Activated T-cell treated with anti-CD3 and anti-CD28 coated beads, Interleukin-2, amount 50 U/mL, for 4 hours (primary cell): Measurements from ENCODE around the gene AHRR. TPM values are rescaled to one million over a fixed set of nuclear protein-coding genes. Genes with fewer than 3 reads are reported as not detected.
A peak's percentile ranks its signal among the peaks of the same experiment; 100 is the strongest.
"Not testable (repeated sequence)": the region's sequence is repeated elsewhere in the genome, so short reads cannot be mapped to it uniquely, and the experiment has no call there.

Experiments used
- ATAC-seq, 2 donors: fragments of 200-7000 bp; cut with Tn5 transposase; one replicate each; pipeline ENCODE4 v1.10.0; 2021
- DNase-seq: peaks from one replicate; pipeline ENCODE4 v3.0.0-alpha.2; 2020
- H3K27me3 Mint-ChIP-seq: one replicate; pipeline ENCODE4 v1.8.0; 2021; ENCODE audit warnings: low read depth, mixed read lengths
- H3K36me3 Mint-ChIP-seq: one replicate; pipeline ENCODE4 v1.8.0; 2022; ENCODE audit warnings: mixed read lengths; ENCODE audit not compliant: insufficient read depth
- H3K4me1 Mint-ChIP-seq: one replicate; pipeline ENCODE4 v1.8.0; 2021; ENCODE audit warnings: low read depth, mixed read lengths
- H3K4me3 Mint-ChIP-seq: one replicate; pipeline ENCODE4 v1.8.0; 2021; ENCODE audit warnings: mild to moderate bottlenecking, moderate library complexity, mixed read lengths
- H3K9me3 Mint-ChIP-seq: one replicate; pipeline ENCODE4 v1.8.0; 2021; ENCODE audit warnings: mixed read lengths
- total RNA-seq, 3 donors: library from RNA; stranded (reverse); gene quantifications; one replicate each; pipeline ENCODE4 v1.2.1, GENCODE V29; 2021

AHRR gene
- total RNA-seq, 3 donors from 2014 or later = 17.2 to 22.8 (median 22.2) TPM

DNA sequence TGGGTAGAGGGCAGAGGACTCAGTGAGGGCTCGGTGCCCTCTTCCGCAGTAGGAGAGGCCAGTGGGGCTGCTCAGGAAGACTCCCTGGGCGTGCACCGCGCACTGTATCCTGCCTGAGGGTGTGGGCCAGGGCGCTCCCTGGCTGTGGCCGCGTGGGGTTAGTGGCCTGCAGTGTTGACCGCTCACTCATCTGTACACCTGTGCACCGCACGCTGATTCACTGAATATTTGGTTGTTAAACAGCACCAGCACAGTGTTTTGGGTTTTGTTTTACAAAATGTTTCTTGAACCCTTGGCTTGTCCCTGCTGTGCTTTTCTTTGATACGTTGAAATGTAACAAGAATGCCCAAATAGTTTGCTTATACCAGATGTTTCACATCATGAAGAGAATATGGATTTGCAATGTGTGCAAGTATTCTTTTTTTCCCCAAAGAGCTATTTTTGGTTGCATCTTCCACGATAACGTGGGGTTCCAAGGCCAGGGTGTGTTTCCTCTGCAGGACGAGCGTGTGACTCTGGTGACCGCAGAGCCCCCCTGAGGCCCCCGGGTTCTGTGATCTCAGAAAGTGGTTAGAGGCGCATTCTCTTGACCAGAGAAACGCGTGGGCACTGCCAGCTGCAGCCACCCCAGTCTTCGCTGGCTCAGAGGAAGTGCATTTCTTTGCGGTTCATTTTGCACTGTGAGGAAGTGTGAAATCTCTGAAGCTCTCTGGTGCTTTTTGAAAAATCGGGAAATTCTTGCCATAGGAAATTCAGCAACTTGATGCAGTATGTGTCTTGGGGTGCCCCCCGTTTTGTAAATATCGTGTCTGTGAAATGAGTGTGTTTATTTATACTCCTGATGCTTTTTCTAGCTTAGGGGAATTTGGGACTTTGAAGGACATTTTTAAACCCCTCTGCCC lies 46.9 kb downstream of the AHRR start:
- Mint-ChIP-seq H3K27me3 (peaks cover 6% of the 10 kb centered on the region), H3K4me1 (peaks cover 26% of the 10 kb centered on the region), H3K4me3 (no peak overlapping the region), H3K9me3 (peaks cover 21% of the 10 kb centered on the region), H3K36me3 (peaks cover 2% of the 10 kb centered on the region)
- ATAC-seq (no peak), DNase-seq (no peak)

GRCh38 chr5:369151-369868 lies 47.8 kb downstream of the AHRR start:
- Mint-ChIP-seq H3K4me3 (no peak overlapping the region), H3K27me3 (peaks cover 7% of the 10 kb centered on the region), H3K36me3 (peaks cover 2% of the 10 kb centered on the region), H3K9me3 (peaks cover 13% of the 10 kb centered on the region), H3K4me1 (peaks cover 28% of the 10 kb centered on the region)
- DNase-seq = no peak
- ATAC-seq = peak in 1 of 2 donors; percentile 17

- H3K4me3 Mint-ChIP-seq, H3K36me3 Mint-ChIP-seq, DNase-seq, H3K9me3 Mint-ChIP-seq, H3K27me3 Mint-ChIP-seq, ATAC-seq: not testable (repeated sequence)
- peaks cover 33% of the 10 kb centered on the region for H3K4me1 Mint-ChIP-seq
Measured at GRCh38 chr5:369869-370236, 48.3 kb downstream of the AHRR start.

DNA sequence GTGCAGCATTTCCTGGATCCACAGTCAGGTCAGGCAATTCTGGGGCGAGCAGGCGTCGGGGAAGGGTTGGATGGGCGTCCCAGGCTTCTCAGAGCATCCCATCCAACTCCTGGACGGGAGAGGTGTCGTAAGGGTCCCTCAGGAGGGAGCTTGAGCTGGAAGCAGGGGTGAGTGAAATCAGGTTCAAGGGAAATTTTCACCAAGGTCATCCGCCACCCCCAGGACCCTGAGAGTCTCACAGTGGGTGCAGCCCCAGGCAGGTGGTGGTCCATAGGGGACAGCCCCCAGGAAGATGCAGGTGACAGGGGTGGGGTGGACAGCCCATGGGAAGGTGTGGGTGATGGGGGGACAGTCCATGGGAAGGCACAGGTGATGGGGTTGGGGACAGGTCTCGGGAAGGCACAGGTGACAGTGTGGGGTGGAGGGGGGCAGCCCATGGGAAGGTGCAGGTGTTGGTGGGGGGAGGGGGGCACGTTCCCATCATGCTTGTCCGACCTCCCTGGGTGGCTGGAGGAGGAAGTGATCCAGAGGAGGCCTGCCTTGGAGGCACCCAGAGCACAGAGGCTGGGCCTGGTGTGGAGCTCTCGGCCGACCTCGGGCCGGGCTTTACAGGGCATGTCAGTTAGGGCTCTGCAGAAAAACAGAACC lies 48.9 kb downstream of the AHRR start:
- Mint-ChIP-seq H3K4me1 (peaks cover 39% of the 10 kb centered on the region), H3K4me3 (no peak overlapping the region)

GRCh38 chr5:370959-371810 lies 49.7 kb downstream of the AHRR start:
- no peaks in the 10 kb centered on the region for H3K36me3 Mint-ChIP-seq
- H3K4me1 Mint-ChIP-seq = peaks cover 39% of the 10 kb centered on the region
- no peak overlapping the region for H3K4me3 Mint-ChIP-seq

More for the DNA sequence above, 48.9 kb downstream of the AHRR start:
- Mint-ChIP-seq H3K36me3 (no peaks in the 10 kb centered on the region), H3K9me3 (peaks cover 4% of the 10 kb centered on the region), H3K27me3 (peaks cover 13% of the 10 kb centered on the region)
- ATAC-seq (no peak), DNase-seq (no peak)

DNA sequence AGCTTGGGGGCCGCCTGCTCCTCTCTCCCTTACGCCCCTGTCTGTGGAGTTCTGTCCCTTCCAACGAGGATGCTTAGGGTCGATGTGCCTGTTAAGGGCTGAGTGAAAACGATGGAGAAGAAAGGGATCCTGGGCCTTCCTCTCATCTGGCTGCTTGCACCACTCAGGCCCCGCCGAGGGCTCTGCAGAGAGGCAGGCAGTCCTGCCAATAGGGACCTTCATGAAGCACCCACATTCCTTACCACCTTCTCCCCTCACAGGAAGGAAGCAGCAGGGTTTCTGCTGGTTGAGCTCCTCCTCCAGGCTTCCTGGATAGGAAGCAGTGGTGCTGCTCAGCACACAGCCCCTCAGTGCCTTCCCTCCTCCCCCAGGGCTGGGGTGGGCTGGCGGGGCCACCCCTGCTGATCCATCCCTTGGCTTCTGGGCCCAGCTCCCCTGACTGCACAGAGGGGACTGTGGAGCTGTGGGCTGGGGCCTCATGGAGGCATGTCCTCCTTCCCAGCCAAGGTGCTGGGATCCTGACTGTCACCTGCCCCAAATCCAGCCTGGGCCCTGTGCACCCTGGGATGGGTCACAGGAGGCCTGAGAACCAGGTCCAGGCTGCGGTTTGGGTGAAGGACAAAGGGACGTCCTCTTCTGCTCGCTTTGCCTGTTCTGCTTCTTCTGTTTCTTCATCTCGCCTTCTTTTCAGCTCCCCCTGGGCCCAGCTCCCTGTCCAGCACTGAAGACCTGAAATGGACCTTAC lies 50.5 kb downstream of the AHRR start:
- Mint-ChIP-seq H3K4me1 (peaks cover 39% of the 10 kb centered on the region), H3K27me3 (peaks cover 10% of the 10 kb centered on the region), H3K4me3 (no peak overlapping the region), H3K9me3 (no peaks in the 10 kb centered on the region), H3K36me3 (no peaks in the 10 kb centered on the region)
- ATAC-seq (no peak), DNase-seq (no peak)

More at GRCh38 chr5:370959-371810, 49.7 kb downstream of the AHRR start:
- no peak for ATAC-seq
- H3K9me3 Mint-ChIP-seq = peaks cover 2% of the 10 kb centered on the region
- DNase-seq = no peak
- H3K27me3 Mint-ChIP-seq = peaks cover 13% of the 10 kb centered on the region

DNA sequence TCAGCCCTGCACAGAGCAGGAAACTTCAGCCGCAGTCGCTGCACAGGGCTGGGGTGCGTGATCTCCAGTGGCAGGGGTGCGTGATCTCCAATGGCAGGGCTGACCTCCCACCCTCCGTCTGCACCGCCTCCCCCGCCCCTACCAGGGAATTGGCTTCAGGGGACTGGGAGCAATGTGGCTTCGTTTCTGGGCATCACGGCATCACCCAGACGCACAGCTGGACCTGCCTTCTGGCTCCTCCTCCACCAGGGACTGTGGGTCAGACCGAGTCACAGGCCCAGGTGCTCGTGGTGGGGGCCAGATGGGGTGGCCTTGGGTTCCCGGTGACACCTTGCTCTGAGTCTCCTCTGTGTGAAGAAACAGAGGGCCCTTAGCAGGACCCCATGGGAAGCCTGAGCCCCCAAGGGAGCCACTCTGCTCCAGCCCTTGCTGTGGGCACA lies 51.1 kb downstream of the AHRR start:
- Mint-ChIP-seq H3K27me3 (peaks cover 9% of the 10 kb centered on the region), H3K36me3 (no peaks in the 10 kb centered on the region), H3K4me1 (peaks cover 41% of the 10 kb centered on the region), H3K9me3 (no peaks in the 10 kb centered on the region), H3K4me3 (no peak overlapping the region)
- ATAC-seq (no peak), DNase-seq (no peak)

DNA sequence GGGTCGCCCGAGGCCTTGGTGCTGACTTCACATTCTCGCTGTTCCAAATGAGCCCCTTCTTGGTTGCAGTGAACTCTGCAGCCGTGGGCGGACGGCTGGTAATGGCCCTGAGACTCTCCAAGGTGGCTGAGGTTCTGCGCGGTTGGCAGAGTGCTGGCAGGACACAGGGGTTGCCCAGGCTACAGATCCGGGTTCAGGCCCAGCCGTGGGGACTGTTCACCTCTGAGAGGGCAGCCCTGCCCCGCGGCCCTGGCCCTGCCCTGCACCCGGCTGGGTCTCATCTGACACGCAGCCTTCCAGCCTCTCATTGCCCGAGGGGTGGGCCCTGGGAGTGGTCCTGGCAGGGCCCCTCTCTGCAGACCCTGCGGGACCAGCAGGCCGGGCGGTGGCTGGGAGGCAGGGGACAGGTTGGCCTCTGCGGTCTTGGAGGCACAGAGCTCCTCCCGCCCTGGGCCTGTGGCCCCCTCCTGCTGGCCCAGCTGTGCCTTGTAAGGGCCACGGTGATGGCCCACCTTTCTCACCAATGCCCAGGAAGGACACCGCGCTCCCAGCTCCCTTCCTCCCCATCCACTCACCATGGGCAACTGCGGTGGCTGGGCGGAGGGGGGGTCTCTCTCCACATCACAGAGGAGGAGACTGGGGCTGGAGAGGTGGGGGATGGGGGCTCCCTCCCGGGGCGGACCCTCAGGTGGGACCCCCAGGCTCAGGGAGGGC lies 51.6 kb downstream of the AHRR start:
- Mint-ChIP-seq H3K4me3 (no peak overlapping the region), H3K36me3 (no peaks in the 10 kb centered on the region), H3K4me1 (peaks cover 46% of the 10 kb centered on the region), H3K9me3 (no peaks in the 10 kb centered on the region), H3K27me3 (peaks cover 9% of the 10 kb centered on the region)
- DNase-seq = no peak
- ATAC-seq = peak; percentile 16 to 19

DNA sequence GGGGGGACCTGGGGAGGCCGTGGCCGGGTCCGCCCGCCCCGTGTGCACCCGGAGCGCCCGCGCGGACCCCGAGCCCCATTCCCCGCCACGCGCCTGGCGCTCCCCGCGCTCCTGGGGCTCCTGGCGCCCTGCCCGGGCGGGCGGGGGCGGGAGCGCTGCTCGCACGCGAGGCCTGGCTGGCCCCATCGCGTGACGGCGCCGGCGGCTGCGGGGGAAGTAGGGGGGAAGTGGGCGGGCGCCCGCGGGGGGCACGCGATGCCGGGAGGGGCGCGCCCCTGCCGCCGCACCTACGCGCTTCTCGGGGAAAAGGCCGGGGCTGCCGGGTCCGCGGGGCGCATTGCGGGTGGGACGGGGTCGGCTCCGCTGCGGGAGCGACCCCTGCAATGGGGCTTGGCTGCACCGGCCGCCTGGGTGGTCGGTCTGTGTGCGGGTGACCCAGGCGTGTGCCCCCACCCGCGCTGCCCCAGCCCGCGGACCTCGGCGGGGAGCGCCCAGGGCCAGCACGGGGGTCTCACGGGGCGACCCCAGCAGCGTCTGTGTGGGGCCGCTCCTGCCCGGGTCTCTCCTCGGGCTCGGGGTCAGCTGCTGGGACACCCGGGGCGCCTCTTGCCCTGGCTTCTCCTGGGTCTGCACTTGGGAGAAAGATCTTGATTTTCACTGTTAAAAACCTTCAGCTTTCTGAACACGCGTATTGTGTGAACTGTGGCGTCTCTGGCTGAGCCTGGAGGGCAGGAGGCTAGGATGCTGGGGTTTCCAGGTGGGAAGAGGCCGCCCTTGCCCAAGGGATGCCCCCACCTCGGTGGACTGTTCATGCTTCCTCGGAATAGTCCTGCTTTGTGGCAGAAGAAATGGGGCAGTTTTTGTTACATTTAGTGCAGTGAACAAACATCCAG lies 52.4 kb downstream of the AHRR start:
- Mint-ChIP-seq H3K4me1 (peaks cover 46% of the 10 kb centered on the region), H3K36me3 (no peaks in the 10 kb centered on the region), H3K27me3 (peaks cover 9% of the 10 kb centered on the region), H3K4me3 (peak overlapping the region; percentile 69), H3K9me3 (no peaks in the 10 kb centered on the region)
- ATAC-seq (peak; percentile 60 to 63), DNase-seq (peak; percentile 63)

DNA sequence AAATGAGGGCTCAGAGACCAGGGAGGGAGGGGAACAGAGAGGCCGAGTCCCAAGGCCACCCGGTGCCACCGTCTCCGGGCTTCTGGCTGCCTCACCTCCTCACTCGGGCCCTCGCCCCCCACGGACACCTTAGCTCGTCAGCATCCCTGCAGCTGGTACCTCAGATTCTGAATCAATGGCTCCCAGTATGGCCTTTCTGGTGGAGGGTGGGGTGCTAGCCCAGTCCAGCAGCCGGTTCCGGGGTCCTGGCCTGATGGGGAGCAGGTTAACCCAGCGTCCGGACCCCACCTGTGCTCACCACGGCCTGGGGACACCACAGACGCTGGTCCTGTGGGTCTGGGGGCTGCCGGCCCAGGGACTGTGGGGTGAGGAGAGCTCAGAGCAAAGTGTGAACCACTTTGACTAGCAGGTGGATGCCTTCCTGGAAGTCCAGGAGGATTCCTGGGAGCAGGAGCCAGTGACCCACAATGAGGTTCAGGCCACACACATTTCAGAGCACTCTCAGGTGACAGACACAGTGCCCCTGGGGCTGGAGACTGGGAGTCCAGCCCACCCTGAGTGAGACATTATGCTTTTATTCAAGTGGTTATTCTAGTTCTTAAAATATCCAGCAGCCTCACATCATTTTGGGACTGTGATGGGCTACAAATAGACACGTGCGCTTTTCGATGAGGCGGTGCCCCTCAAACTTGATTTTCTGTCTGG lies 53.3 kb downstream of the AHRR start:
- Mint-ChIP-seq H3K4me3 (peak overlapping the region; percentile 69), H3K4me1 (peaks cover 47% of the 10 kb centered on the region), H3K27me3 (peaks cover 9% of the 10 kb centered on the region), H3K9me3 (no peaks in the 10 kb centered on the region), H3K36me3 (no peaks in the 10 kb centered on the region)
- ATAC-seq (no peak), DNase-seq (no peak)

GRCh38 chr5:375336-375920 lies 53.9 kb downstream of the AHRR start:
- DNase-seq = no peak
- H3K36me3 Mint-ChIP-seq = no peaks in the 10 kb centered on the region
- peaks cover 51% of the 10 kb centered on the region for H3K4me1 Mint-ChIP-seq

More at GRCh38 chr5:375336-375920, 53.9 kb downstream of the AHRR start:
- H3K4me3 Mint-ChIP-seq = no peak overlapping the region
- H3K27me3 Mint-ChIP-seq = peaks cover 9% of the 10 kb centered on the region
- H3K9me3 Mint-ChIP-seq = no peaks in the 10 kb centered on the region
- no peak for ATAC-seq
